Measurements from ENCODE around the gene RBM42.

Gene RBM42

DNA sequence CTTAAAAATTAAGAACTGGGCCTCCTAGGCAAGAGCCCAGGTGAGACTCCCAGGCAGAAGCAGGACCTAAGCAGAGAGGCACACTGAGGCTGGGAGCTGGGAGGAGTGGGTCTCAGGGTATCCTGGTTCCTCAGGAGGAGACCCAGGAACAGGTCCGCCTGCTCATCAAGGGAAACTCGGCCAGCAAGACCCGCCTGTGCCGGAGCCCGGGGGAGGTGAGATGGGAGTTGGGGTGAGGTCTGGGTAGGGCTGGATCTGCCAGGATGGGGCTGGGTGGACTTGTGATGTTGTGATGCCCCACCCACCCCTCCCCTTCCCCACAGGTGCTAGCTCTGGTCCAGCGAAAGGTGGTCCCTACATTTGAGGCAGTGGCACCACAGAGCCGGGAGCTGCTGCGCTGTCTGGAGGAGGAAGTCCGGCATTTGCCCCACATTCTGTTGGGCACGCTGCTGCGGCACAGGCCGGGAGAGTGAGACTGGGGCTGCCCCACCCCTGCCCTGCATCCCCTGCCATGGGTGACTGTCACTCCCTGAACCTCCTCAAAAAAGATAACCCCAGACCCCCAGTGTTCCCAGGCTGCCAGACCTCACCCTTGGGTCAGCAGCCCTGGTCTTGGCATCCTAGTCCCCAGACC lies 9.4 kb upstream of the RBM42 start:
- in situ Hi-C loops (cut with MboI; ENCODE audit: low sequenced_read_pairs): no loop called here

GRCh38 chr19:35620001-35620400 lies 8.8 kb upstream of the RBM42 start:
- in situ Hi-C loops (cut with MboI; ENCODE audit: low sequenced_read_pairs): no loop called here

DNA sequence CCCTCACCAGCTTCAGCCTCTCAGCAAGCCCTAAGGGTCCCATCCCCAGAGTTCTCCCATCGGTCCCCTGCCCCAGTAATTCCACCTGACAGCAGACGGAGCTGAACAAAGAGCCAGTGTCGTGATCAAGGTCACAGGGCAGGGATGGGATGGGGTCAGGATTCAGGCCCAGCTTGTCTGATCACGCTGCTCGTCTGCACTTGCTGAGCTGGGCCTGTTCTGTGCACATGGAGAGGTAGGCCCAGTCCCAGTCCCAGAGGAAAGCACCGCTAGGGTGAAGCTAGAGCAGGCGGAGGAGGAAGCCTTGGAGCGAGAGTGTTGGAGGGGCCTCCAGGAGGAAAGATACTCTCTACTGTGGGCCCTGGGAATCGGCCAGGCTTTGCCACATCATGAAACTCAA lies 7.1 kb upstream of the RBM42 start:
- in situ Hi-C loops (cut with MboI; ENCODE audit: low sequenced_read_pairs): no loop called here

- in situ Hi-C loops (cut with MboI; ENCODE audit: low sequenced_read_pairs): no loop called here
Observed at GRCh38 chr19:35622750-35623149, 6.1 kb upstream of the RBM42 start.

- in situ Hi-C loops (cut with MboI; ENCODE audit: low sequenced_read_pairs): no loop called here
Observed at GRCh38 chr19:35623327-35624010, 5.4 kb upstream of the RBM42 start.

GRCh38 chr19:35628264-35628564 lies 622 bp upstream of the RBM42 start:
- in situ Hi-C loops (cut with MboI; ENCODE audit: low sequenced_read_pairs): no loop called here

- in situ Hi-C loops (cut with MboI; ENCODE audit: low sequenced_read_pairs): no loop called here
Observed at GRCh38 chr19:35629332-35629633, 447 bp downstream of the RBM42 start.

DNA sequence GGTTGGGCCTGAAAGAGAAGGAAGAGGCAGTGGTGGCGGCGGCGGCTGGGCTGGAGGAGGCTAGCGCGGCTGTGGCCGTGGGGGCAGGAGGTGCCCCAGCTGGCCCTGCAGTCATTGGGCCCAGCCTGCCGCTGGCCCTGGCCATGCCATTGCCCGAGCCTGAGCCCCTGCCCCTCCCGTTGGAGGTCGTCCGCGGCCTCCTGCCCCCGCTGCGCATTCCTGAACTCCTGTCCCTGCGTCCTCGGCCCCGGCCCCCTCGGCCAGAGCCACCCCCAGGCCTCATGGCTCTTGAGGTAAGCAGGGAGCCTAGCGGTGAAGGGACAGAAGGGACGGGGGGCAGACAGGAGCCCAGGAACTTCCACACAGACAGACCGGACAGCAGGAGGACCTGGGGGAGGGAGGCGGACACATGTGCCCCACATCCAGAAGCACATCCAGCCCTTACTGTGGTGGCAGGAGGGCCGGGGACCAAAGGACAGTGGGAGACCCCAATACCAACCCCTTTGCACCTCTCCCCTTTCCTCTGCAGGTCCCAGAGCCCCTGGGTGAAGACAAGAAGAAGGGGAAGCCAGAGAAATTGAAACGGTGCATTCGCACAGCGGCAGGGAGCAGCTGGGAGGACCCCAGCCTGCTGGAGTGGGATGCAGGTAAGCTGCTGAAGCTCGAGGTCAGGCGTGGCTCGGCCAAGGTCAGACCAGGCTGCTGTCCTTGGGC lies 5.0 kb downstream of the RBM42 start:
- in situ Hi-C loops (cut with MboI; ENCODE audit: low sequenced_read_pairs): no loop called here

DNA sequence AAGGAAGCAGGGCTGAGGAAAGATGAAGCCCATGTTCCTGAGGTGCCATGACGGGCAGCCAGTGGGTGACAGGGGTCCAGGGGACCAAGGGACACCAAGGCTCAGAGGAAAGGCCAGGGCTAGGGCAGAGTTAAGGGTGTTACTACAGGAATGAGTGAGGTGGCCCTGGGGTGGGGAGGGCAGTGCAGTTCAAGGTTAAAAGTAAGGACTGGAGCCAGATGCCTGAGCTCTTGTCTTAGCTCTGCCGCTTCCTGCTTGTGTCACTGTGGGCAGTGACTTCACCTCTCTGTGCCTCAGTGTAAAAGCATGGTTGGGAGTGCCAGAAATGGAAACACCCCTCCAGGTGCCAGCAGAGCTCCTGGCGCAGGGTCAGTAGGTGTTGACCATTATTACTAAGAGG lies 7.8 kb downstream of the RBM42 start:
- in situ Hi-C loops (cut with MboI; ENCODE audit: low sequenced_read_pairs): no loop called here

DNA sequence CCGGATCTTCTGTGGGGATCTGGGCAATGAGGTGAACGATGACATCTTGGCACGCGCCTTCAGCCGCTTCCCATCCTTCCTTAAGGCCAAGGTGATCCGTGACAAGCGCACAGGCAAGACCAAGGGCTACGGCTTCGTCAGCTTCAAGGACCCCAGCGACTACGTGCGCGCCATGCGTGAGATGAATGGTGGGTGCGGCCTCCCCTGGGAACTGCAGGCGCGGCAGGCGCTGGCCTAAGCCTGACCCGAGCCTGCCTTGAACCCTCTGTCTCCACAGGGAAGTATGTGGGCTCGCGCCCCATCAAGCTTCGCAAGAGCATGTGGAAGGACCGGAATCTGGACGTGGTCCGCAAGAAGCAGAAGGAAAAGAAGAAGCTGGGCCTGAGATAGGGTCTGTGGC lies 8.3 kb downstream of the RBM42 start:
- in situ Hi-C loops (cut with MboI; ENCODE audit: low sequenced_read_pairs): no loop called here

- in situ Hi-C loops (cut with MboI; ENCODE audit: low sequenced_read_pairs): no loop called here
Observed at GRCh38 chr19:35639321-35639639, 10.4 kb downstream of the RBM42 start.

DNA sequence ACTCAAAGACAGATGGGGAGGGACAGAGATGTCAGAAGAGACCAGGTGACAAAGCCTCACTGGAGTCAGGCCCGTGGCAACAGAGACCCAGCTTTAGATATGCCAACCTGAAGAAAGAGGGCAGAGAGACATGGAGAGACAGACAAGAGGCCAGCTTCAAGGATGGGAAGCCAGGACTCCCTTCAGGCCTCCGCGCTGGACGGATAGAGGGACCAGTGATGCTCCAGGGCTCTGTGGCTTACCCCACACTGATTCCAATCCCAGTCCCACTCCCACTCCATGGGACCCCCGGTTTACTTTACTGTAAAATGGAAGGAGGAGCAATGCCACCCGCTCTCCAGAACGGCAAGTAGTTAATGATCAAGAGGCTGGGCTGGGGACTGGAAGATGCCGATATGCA lies 11.0 kb downstream of the RBM42 start:
- in situ Hi-C loops (cut with MboI; ENCODE audit: low sequenced_read_pairs): no loop called here

DNA sequence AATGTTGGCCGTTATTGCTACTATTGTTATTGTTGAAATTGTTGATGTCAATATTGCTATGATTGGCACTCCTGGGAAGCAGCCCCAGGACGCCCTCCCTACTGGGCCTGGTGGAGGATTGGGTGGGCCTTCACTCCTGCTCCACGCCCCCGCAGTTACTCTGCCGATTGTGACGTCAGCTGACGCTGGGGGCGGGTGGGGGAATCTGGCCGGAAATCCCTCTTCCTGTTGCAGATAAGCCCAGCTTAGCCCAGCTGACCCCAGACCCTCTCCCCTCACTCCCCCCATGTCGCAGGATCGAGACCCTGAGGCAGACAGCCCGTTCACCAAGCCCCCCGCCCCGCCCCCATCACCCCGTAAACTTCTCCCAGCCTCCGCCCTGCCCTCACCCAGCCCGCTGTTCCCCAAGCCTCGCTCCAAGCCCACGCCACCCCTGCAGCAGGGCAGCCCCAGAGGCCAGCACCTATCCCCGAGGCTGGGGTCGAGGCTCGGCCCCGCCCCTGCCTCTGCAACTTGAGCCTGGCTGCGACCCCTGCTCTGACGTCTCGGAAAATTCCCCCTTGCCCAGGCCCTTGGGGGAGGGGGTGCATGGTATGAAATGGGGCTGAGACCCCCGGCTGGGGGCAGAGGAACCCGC lies 12.8 kb downstream of the RBM42 start, which contains the start of gene ETV2:
Gene ETV2 (plus strand): TSS at position 231 of the 637 bp plus-strand sequence. CDS start 716 bp downstream, outside the sequence.
- in situ Hi-C loops (cut with MboI; ENCODE audit: low sequenced_read_pairs): no loop called here

GRCh38 chr19:35642312-35642711 lies 13.5 kb downstream of the RBM42 start:
- in situ Hi-C loops (cut with MboI; ENCODE audit: low sequenced_read_pairs): no loop called here

DNA sequence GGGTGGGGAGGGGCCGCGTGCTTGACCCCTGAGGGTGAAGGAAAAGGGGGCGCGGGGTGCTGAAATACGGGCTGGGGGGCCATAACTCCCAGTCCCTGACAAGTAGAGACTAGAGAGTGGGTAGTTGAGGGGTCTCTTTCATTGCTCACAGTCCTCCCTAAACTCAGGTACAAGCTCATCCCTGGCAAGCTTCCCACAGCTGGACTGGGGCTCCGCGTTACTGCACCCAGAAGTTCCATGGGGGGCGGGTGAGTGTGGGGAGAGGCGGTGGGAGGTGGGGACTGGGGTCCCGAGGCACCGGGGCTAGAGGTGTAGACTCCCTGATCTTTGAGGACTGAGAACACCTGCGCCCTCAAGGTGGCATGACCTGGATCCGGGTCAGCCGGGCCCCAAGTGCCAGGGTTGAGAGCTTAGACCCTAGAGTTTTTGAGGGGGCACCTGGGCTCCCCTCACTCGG lies 14.0 kb downstream of the RBM42 start:
- in situ Hi-C loops (cut with MboI; ENCODE audit: low sequenced_read_pairs): no loop called here

DNA sequence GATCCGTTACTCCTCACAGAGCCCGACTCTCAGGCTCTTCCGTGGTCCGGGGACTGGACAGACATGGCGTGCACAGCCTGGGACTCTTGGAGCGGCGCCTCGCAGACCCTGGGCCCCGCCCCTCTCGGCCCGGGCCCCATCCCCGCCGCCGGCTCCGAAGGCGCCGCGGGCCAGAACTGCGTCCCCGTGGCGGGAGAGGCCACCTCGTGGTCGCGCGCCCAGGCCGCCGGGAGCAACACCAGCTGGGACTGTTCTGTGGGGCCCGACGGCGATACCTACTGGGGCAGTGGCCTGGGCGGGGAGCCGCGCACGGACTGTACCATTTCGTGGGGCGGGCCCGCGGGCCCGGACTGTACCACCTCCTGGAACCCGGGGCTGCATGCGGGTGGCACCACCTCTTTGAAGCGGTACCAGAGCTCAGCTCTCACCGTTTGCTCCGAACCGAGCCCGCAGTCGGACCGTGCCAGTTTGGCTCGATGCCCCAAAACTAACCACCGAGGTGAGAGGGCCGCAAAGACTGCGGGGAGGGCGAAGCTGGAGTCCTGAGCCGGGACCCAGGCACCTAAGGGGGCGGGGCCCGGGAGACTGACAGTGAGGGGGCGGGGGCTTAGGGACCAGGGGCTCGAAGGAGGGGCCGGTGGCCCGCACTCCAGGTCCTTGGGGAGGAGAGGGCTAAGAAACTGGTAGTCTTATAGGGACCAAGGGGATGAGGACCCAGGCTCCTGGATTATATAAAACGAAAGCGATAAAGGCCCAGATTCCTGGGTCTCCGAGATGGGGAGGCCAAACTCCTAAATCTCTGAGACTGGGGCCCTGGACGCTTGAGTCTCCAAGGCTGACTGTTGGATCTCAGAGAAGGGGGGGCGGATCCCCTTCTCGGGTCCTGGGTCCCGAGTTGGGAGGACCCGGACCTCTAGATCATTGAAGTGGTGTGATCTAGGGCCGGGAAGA lies 14.7 kb downstream of the RBM42 start:
- in situ Hi-C loops (cut with MboI; ENCODE audit: low sequenced_read_pairs): no loop called here

GRCh38 chr19:35644206-35644986 lies 15.6 kb downstream of the RBM42 start:
- in situ Hi-C loops (cut with MboI; ENCODE audit: low sequenced_read_pairs): no loop called here

- in situ Hi-C loops (cut with MboI; ENCODE audit: low sequenced_read_pairs): no loop called here
Observed at GRCh38 chr19:35644987-35645679, 16.3 kb downstream of the RBM42 start.

- in situ Hi-C loops (cut with MboI; ENCODE audit: low sequenced_read_pairs): no loop called here
Observed at GRCh38 chr19:35645680-35646511, 17.1 kb downstream of the RBM42 start.
